Spleen (tissue), 7 donors: ENCODE data around the gene PARD3.

Source experiments
- POLR2AphosphoS5 ChIP-seq, 3 donors: sonication (generic); formaldehyde crosslinking; IDR thresholded peaks; one replicate each; pipeline ENCODE4 v1.5.1; 2017; ENCODE audit warnings: antibody characterized with exemption in 3 of 3
- TF ChIP-seq, protein P1 (sequence below), 11 experiments: fragments of 200-600 bp in 7 of 11; fragments of 450-650 bp in 4 of 11; sonication (generic) in 4 of 11; IDR thresholded peaks in 8 of 11; conservative IDR thresholded peaks in 3 of 11; 1 replicate in 7 of 11; 2 replicates in 4 of 11; pipeline versions ENCODE4 v1.4.0 to v1.8.0; 2016 to 2021; ENCODE audit warnings: antibody characterized with exemption in 11 of 11, inconsistent platforms in 4 of 11, mild to moderate bottlenecking in 1 of 11
- donor health status: DM: no; HTN: no; CAD: no; lungs with moderate emphysema.
- donor health status: DM: no; HTN: no; CAD: no.
- donor health status: DM: no; HTN: no; CAD: no.

- TF ChIP-seq, protein P1, sequence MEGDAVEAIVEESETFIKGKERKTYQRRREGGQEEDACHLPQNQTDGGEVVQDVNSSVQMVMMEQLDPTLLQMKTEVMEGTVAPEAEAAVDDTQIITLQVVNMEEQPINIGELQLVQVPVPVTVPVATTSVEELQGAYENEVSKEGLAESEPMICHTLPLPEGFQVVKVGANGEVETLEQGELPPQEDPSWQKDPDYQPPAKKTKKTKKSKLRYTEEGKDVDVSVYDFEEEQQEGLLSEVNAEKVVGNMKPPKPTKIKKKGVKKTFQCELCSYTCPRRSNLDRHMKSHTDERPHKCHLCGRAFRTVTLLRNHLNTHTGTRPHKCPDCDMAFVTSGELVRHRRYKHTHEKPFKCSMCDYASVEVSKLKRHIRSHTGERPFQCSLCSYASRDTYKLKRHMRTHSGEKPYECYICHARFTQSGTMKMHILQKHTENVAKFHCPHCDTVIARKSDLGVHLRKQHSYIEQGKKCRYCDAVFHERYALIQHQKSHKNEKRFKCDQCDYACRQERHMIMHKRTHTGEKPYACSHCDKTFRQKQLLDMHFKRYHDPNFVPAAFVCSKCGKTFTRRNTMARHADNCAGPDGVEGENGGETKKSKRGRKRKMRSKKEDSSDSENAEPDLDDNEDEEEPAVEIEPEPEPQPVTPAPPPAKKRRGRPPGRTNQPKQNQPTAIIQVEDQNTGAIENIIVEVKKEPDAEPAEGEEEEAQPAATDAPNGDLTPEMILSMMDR (IDR thresholded peaks at IDR 0.05 in 8 of 11, conservative IDR thresholded peaks at IDR 0.05 in 3 of 11), result no peak
- no peak for TF ChIP-seq POLR2AphosphoS5 (IDR thresholded peaks at IDR 0.05)
Measured at GRCh38 chr10:34294137-34294536, 521.0 kb downstream of the PARD3 start.
